NT2/D1 (cell line): ENCODE measurements around the gene FLRT1.

Source experiments
- DNase-seq: peaks from one replicate; pipeline ENCODE4 v3.0.0-alpha.2; 2011; ENCODE audit warnings: low read depth, low spot score
- H3K27me3 ChIP-seq: 2 replicates; pipeline ENCODE4 v1.6.0; 2011; ENCODE audit warnings: mild to moderate bottlenecking; ENCODE audit not compliant: insufficient read length, insufficient read depth
- H3K36me3 ChIP-seq: 2 replicates; pipeline ENCODE4 v1.6.1; 2011; ENCODE audit warnings: mild to moderate bottlenecking, low read length, mixed read lengths; ENCODE audit not compliant: insufficient read depth, insufficient read length
- H3K4me1 ChIP-seq: 2 replicates; pipeline ENCODE4 v1.5.1; 2011; ENCODE audit not compliant: insufficient read depth, insufficient read length
- H3K4me3 ChIP-seq: 2 replicates; pipeline ENCODE4 v1.5.1; 2011; ENCODE audit warnings: low read depth; ENCODE audit not compliant: insufficient read length
- H3K9ac ChIP-seq: 2 replicates; pipeline ENCODE4 v1.6.0; 2011; ENCODE audit warnings: low read depth; ENCODE audit not compliant: insufficient read length
- H3K9me3 ChIP-seq: 2 replicates; pipeline ENCODE4 v1.5.1; 2011; ENCODE audit warnings: mild to moderate bottlenecking, low read length; ENCODE audit not compliant: insufficient read depth
- SUZ12 ChIP-seq: IDR thresholded peaks from 2 replicates; pipeline ENCODE4 v1.6.1; 2011; ENCODE audit not compliant: insufficient read length, insufficient read depth; ENCODE audit errors: extremely low read depth
- YY1 ChIP-seq: IDR thresholded peaks from 2 replicates; pipeline ENCODE4 v1.6.1; 2011; ENCODE audit not compliant: insufficient read length, insufficient read depth
- ZNF274 ChIP-seq: IDR thresholded peaks from 2 replicates; pipeline ENCODE4 v1.6.1; 2011; ENCODE audit warnings: mild to moderate bottlenecking, low read depth, low read length

FLRT1 gene

DNA sequence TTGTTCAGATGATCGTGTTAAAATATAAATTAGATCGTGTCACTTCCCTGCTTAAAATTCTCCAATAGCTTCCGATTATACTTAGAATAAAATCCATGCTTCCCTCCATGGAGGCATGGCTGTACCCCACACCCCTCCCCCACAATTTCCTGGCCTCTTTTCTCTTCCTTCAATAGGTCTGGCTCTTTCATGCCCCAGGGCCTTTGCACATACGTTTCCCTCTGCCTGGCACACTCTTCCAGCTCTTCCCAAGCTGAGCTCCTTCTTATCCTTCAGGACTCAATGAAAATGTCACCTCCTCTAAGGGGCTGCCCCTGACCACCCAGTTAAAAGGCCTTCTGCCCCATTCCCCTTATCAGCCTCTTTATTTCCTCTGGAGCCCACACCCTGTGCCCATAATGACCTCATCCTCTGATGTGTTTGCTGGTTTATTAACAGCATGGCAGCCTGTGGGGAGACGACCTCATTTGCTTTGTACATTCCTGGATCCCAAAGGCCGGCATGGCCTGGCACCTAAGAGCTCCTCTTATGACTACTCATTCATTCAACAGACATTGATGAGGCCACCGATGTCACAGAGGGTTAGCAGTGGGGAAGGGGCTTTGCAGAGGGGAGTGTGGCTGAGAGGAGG lies 9.0 kb upstream of the FLRT1 start:
- DNase-seq, result no peak
- no peaks in the 10 kb centered on the region for H3K9me3 ChIP-seq
- no peak overlapping the region for H3K4me3 ChIP-seq
- no peaks in the 10 kb centered on the region for H3K36me3 ChIP-seq
- peaks cover 46% of the 10 kb centered on the region for H3K4me1 ChIP-seq
- no peak for TF ChIP-seq ZNF274
- no peak for TF ChIP-seq YY1
- TF ChIP-seq SUZ12, result no peak
- H3K9ac ChIP-seq, result no peak overlapping the region
- peaks cover 13% of the 10 kb centered on the region for H3K27me3 ChIP-seq

GRCh38 chr11:64027651-64028397 lies 7.9 kb upstream of the FLRT1 start:
- Histone ChIP-seq H3K9ac (peak overlapping the region; percentile 76), H3K9me3 (no peaks in the 10 kb centered on the region), H3K27me3 (peaks cover 24% of the 10 kb centered on the region), H3K4me1 (peaks cover 39% of the 10 kb centered on the region), H3K36me3 (no peaks in the 10 kb centered on the region), H3K4me3 (no peak overlapping the region)
- no peak for DNase-seq
- TF ChIP-seq SUZ12, result no peak
- TF ChIP-seq ZNF274, result no peak
- TF ChIP-seq YY1, result no peak

GRCh38 chr11:64028398-64029115 lies 7.2 kb upstream of the FLRT1 start:
- peaks cover 28% of the 10 kb centered on the region for H3K27me3 ChIP-seq
- no peaks in the 10 kb centered on the region for H3K9me3 ChIP-seq
- TF ChIP-seq SUZ12 (no peak), YY1 (peak; percentile 54)
- no peaks in the 10 kb centered on the region for H3K36me3 ChIP-seq
- H3K4me1 ChIP-seq, result peaks cover 36% of the 10 kb centered on the region
- peak overlapping the region; percentile 76 for H3K9ac ChIP-seq
- H3K4me3 ChIP-seq, result no peak overlapping the region
- peak; percentile 90 for DNase-seq

- Histone ChIP-seq H3K9me3 (no peaks in the 10 kb centered on the region), H3K9ac (no peak overlapping the region), H3K4me1 (peaks cover 30% of the 10 kb centered on the region), H3K36me3 (no peaks in the 10 kb centered on the region), H3K27me3 (peaks cover 37% of the 10 kb centered on the region), H3K4me3 (no peak overlapping the region)
- TF ChIP-seq SUZ12, result no peak
- TF ChIP-seq ZNF274, result no peak
- TF ChIP-seq YY1, result no peak
- DNase-seq, result no peak
These were observed 6.0 kb upstream of the FLRT1 start for GRCh38 chr11:64029773-64030172.

DNA sequence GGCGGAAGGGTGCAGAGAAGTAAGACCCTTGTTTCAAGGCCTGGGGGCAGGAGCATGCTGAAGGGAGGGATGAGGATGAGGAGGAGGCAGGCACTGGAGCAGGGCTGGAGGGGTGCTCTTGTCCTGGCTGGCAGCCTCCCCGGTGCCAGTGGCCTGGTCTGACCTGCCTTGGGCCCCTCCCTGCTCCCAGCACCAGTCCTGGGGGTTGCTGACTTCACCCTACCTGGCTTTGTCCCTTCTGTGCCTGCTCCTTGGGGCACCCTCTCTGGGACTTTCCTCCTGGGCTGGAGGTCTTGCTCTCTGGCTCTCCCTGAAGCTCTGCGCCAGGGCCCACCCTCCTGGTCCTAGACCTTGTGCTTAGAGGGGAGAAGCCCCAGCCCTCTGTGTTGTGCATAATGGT lies 4.7 kb upstream of the FLRT1 start:
- H3K27me3 ChIP-seq, result peaks cover 43% of the 10 kb centered on the region
- no peak overlapping the region for H3K4me3 ChIP-seq
- peak overlapping the region; percentile 27 for H3K9ac ChIP-seq
- no peaks in the 10 kb centered on the region for H3K9me3 ChIP-seq
- no peak for TF ChIP-seq YY1
- no peak for TF ChIP-seq ZNF274
- H3K36me3 ChIP-seq, result no peaks in the 10 kb centered on the region
- peaks cover 34% of the 10 kb centered on the region for H3K4me1 ChIP-seq
- no peak for DNase-seq

- Histone ChIP-seq H3K27me3 (peaks cover 53% of the 10 kb centered on the region), H3K9me3 (no peaks in the 10 kb centered on the region), H3K4me1 (peaks cover 31% of the 10 kb centered on the region), H3K36me3 (no peaks in the 10 kb centered on the region), H3K4me3 (no peak overlapping the region), H3K9ac (peak overlapping the region; percentile 47)
- no peak for DNase-seq
- TF ChIP-seq SUZ12, result no peak
- no peak for TF ChIP-seq ZNF274
- TF ChIP-seq YY1, result no peak
These were observed 3.7 kb upstream of the FLRT1 start for GRCh38 chr11:64032050-64032449.

- TF ChIP-seq ZNF274 (no peak), SUZ12 (no peak), YY1 (no peak)
- DNase-seq, result no peak
- Histone ChIP-seq H3K36me3 (no peaks in the 10 kb centered on the region), H3K27me3 (peaks cover 68% of the 10 kb centered on the region), H3K9me3 (no peaks in the 10 kb centered on the region), H3K4me1 (peaks cover 16% of the 10 kb centered on the region), H3K4me3 (no peak overlapping the region), H3K9ac (peak overlapping the region; percentile 7)
These were observed 1.3 kb upstream of the FLRT1 start for GRCh38 chr11:64034411-64034811.
